GM19324 (cell line): Measurements from ENCODE around the gene CA7.
"Not testable (repeated sequence)": the region's sequence is repeated elsewhere in the genome, so short reads cannot be mapped to it uniquely, and the experiment has no call there.

Source experiments
- ATAC-seq: cut with Tn5 transposase; IDR thresholded peaks from one replicate; pipeline ENCODE4 v1.9.1; 2021; ENCODE audit warnings: mild to moderate bottlenecking, moderate library complexity; ENCODE audit not compliant: unreplicated experiment, low FRiP score

Gene CA7

GRCh38 chr16:66894948-66895688 lies 50.9 kb downstream of the CA7 start:
- ATAC-seq, result no peak

DNA sequence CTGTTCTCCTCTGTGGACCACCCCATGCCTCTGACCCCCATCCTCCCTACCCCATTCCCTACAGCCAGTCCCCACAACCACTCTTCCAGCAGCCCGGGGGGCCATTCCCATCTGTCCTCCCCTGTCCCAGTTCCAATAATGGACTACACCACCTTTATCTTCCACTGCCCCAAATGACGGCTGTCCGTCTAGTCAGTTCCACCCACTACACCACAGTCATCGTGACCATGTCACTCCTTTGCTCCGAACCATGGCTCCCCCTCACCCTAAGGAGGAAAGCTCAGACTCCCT lies 51.4 kb downstream of the CA7 start:
- ATAC-seq, result no peak

DNA sequence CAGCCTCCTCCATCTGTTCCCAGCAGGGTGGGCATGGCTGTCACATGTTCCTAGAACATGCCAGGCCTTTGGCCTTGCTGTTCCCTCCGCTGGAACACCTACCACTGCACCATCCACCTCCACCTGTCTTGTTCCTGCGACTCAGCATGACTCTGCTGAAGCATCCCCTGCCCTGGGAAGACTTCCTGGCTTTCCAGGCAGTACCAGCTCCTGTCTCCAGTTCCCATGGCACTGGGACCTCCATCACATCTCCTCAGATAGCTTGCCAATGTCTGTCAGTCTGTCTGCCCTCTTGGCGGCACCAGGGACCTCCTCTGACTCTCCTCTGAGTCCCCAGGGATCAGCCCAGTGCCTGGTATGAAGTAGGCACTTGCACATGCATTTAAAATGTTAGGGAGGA lies 51.8 kb downstream of the CA7 start:
- no peak for ATAC-seq

DNA sequence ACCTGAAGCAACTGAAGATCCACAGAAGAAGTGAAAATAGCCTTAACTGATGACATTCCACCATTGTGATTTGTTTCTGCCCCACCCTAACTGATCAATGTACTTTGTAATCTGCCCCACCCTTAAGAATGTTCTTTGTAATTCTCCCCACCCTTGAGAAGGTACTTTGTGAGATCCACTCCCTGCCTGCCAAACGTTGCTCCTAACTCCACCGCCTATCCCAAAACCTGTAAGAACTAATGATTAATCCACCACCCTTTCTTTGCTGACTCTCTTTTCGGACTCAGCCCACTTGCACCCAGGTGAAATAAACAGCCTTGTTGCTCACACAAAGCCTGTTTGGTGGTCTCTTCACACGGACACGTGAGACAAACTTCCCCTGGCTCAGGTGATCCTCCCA lies 52.5 kb downstream of the CA7 start:
- ATAC-seq, result not testable (repeated sequence)

DNA sequence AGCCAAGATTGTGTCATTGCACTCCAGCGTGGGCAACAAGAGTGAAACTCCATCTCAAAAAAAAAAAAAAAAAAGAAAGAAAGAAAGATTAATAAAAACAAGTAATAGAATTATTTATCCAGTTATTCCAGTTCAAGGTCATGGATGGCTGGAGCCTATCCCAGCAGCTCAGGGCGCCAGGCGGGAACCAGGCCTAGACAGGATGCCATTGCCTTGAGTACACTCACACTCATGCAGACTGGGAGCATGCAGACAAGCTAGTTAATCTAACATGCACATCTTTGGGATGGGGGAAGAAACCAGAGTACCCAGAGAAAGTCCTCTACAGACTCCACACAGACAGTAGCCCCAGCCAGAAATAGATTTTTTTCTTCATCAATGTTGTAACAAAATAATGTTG lies 54.0 kb downstream of the CA7 start:
- ATAC-seq, result no peak

- no peak for ATAC-seq
Measured at GRCh38 chr16:66898933-66899309, 54.7 kb downstream of the CA7 start.

DNA sequence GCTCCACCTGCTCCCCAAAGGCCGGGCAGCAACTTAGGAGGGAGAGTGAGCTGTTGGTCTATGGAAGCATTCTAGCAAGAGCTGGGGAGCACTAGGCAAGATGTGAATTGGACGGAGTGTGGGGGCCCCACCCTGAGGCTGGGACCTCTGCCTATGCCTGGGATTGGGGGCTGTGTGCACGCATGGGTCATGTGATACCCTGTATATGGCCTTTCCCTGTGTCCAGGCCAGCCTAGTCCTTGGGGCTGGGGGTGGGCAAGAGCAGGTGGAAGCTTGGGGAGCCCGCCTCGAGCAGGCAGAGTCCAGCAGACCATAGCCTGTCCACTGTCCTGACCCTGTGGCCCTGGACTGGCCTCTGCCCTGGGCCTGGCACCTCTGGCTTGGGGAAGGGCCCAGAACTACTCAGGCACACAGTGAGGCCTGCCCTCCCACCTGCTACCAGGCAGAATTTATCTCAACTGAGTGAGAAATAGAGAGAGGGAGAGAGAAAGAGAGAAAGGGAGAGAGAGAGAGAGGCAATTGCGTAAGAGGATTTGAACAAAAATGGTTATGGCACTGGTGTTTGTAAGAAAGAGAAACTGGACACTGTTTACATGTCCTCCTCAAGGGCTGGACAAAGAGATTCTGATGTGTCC lies 55.2 kb downstream of the CA7 start:
- ATAC-seq, result no peak

- ATAC-seq, result no peak
Measured at GRCh38 chr16:66899945-66900710, 55.9 kb downstream of the CA7 start.

GRCh38 chr16:66900721-66901441 lies 56.7 kb downstream of the CA7 start:
- ATAC-seq, result no peak

DNA sequence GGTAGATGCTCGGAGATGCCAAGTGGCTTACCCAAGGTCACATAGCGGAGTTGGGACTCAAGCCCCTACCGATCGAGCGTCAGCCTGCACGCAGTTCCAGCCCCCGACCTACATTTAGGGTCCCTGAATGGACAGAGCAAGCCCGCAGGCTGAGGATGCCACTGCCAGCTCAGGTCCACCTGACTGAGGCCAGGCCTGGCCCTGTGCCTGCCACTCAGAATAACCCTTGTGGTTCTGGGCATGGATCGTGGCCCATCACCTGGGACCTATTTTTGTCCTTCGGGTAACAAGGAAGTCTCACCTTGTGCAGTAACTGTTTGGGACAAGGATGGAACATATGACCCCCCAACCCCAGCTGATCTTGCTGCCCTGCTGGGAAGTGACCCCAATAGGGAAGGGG lies 57.4 kb downstream of the CA7 start:
- ATAC-seq, result no peak

- ATAC-seq, result no peak
Measured at GRCh38 chr16:66902648-66903543, 58.7 kb downstream of the CA7 start.
